Stomach (tissue), 9 donors: Measurements from ENCODE around the gene CPO. TPM values are rescaled to one million over a fixed set of nuclear protein-coding genes. Genes with fewer than 3 reads are reported as not detected.
"Not testable (repeated sequence)": the region's sequence is repeated elsewhere in the genome, so short reads cannot be mapped to it uniquely, and the experiment has no call there.

Source experiments
- DNase-seq, 2 donors: peaks; one replicate each; pipeline versions ENCODE4 v3.0.0 to v3.0.0-alpha.2; 2013 to 2019
- H3K27ac ChIP-seq, 5 donors: fragments of 200-600 bp in 4 of 5; sonication (generic) in 4 of 5; one replicate each; pipeline ENCODE4 v1.5.1; 2013 to 2019; ENCODE audit warnings: mild to moderate bottlenecking in 1 of 5, moderate library complexity in 1 of 5
- H3K27me3 ChIP-seq, 3 donors: fragments of 200-600 bp; sonication (generic); one replicate each; pipeline ENCODE4 v1.5.1; 2017 to 2019; ENCODE audit warnings: mixed run types in 1 of 3
- H3K36me3 ChIP-seq, 4 donors: fragments of 200-600 bp; sonication (generic); 1 replicate in 3 of 4; 2 replicates in 1 of 4; pipeline ENCODE4 v1.5.1; 2016 to 2019
- H3K4me1 ChIP-seq, 4 donors: fragments of 200-600 bp; sonication (generic); one replicate each; pipeline ENCODE4 v1.5.1; 2016 to 2019
- H3K4me3 ChIP-seq, 4 donors: fragments of 200-600 bp; sonication (generic) in 3 of 4; one replicate each; pipeline ENCODE4 v1.5.1; 2016 to 2019; ENCODE audit warnings: mild to moderate bottlenecking in 1 of 4
- H3K9me3 ChIP-seq, 4 donors: fragments of 200-600 bp; sonication (generic); one replicate each; pipeline ENCODE4 v1.5.1; 2016 to 2019
- CTCF ChIP-seq, 7 experiments: fragments of 450-650 bp in 4 of 7; fragments of 200-600 bp in 3 of 7; sonication (generic) in 3 of 7; IDR thresholded peaks; one replicate each; pipeline ENCODE4 v1.5.1; 2016 to 2019; ENCODE audit warnings: antibody characterized with exemption in 7 of 7, control low read depth in 2 of 7, mild to moderate bottlenecking in 1 of 7
- EP300 ChIP-seq: sonication (generic); formaldehyde crosslinking; IDR thresholded peaks from one replicate; pipeline ENCODE4 v1.6.1; 2017; ENCODE audit warnings: antibody characterized with exemption
- POLR2A ChIP-seq, 4 donors: fragments of 450-650 bp; IDR thresholded peaks; one replicate each; pipeline ENCODE4 v1.6.1; 2016; ENCODE audit warnings: antibody characterized with exemption in 4 of 4, control low read depth in 2 of 4, mild to moderate bottlenecking in 1 of 4, moderate library complexity in 1 of 4
- POLR2AphosphoS5 ChIP-seq, 3 donors: sonication (generic); formaldehyde crosslinking; IDR thresholded peaks; one replicate each; pipeline ENCODE4 v1.6.1; 2016; ENCODE audit warnings: antibody characterized with exemption in 3 of 3
- WGBS, 5 donors: extraction: QIAGEN DNeasy Blood & Tissue Kit in 3 of 5; methylation state at CpG; one replicate each; pipeline versions ENCODE4 v1.1.5 to v1.1.7; 2013 to 2018; 5-methylcytosine and 5-hydroxymethylcytosine counted together
- intact Hi-C: fragments of 100-400 bp; cut with DNase I; formaldehyde crosslinking; loops from one replicate; pipeline ENCODE4 v1.15.1; 2023; ENCODE audit warnings: low total_unique reads
- polyA plus RNA-seq, 3 donors: library from polyadenylated mRNA; stranded (reverse); fragments of 200-250 nt; gene quantifications; one replicate each; pipeline ENCODE4 v1.2.3, GENCODE V29; 2013
- total RNA-seq, 5 donors: library from RNA; depleted of rRNA; stranded (reverse); fragments of >200 nt; gene quantifications; one replicate each; pipeline versions ENCODE4 v1.1.0 to v1.2.3, GENCODE V29; 2014 to 2016
- donor health status: healthy with polysubstance abuse.
- donor health status: Bipolar disorder and iron deficiency.
- donor health status: healthy.

The CPO gene
- total and polyA plus RNA-seq, 8 donors: 0.33 to 0.37 TPM; not detected in 6

GRCh38 chr2:206937555-206937954 lies 1.8 kb upstream of the CPO start:
- DNase-seq: no peak
- Histone ChIP-seq H3K27me3 (no peaks in the 10 kb centered on the region), H3K4me3 (no peak overlapping the region), H3K9me3 (no peaks in the 10 kb centered on the region), H3K27ac (no peak overlapping the region), H3K4me1 (no peaks in the 10 kb centered on the region), H3K36me3 (no peaks in the 10 kb centered on the region)
- WGBS, 5 donors: 68 to 76% (median 71%) methylated on average over 6 of the region's 6 CpGs
- no peak for TF ChIP-seq CTCF (IDR thresholded peaks at IDR 0.05)
- TF ChIP-seq POLR2AphosphoS5 (IDR thresholded peaks at IDR 0.05): no peak
- no peak for TF ChIP-seq POLR2A (IDR thresholded peaks at IDR 0.05)
- no peak for TF ChIP-seq EP300
- intact Hi-C loops: no loop called here

- DNase-seq: no peak
Measured at GRCh38 chr2:206940546-206940945, 1.2 kb downstream of the CPO start.

DNA sequence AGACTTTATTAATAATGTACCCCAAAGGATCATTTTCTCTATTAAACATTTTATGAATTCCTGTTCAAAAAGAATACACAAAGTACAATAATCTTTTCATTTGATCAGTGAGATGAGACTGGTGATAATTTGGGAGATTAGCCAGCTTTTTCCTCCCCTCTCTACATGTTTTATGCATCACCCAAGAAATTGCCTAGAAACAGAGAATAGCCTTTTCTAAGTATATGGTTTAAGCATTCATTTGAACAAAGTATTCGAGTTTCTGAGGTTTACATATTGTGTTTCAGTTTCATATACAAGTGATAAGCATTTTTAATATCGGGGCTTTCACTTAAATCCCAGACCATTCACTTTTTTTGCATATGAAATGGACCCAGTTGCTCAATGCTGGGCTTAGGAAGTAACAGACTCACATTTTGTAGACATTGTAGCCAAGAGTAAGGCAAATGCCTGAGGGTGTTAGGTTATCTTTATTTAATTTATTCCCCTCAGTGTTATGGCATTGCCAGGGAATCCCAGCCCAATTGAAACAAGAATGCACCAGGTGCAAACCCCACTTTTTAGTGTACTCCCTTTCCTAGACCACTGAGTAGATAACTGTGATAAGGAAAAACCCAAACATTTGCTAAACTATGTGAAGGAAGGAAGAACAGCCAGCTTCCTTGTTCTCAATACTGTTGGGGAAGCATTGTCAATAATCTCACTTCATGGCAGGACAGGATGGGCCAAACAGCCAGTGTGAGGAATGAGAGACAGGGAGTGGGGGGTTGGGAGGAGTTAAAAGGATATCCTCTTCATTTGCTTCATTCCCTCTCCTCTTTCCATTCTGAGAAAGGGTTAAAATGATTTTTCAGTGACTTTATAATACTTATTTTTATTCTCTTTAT lies 3.5 kb downstream of the CPO start:
- H3K36me3 ChIP-seq: no peaks in the 10 kb centered on the region
- TF ChIP-seq POLR2AphosphoS5 (IDR thresholded peaks at IDR 0.05) (no peak), CTCF (IDR thresholded peaks at IDR 0.05) (no peak), POLR2A (IDR thresholded peaks at IDR 0.05) (no peak), EP300 (no peak)
- 45 to 57% (median 48%) methylated on average over 2 of the region's 2 CpGs for WGBS, 5 donors
- no peaks in the 10 kb centered on the region for H3K27me3 ChIP-seq
- no peaks in the 10 kb centered on the region for H3K4me1 ChIP-seq
- intact Hi-C loops: no loop called here
- no peak overlapping the region for H3K27ac ChIP-seq
- no peak for DNase-seq
- no peak overlapping the region for H3K4me3 ChIP-seq
- peaks cover 0 to 15% (median 0%) of the 10 kb centered on the region in 4 donors for H3K9me3 ChIP-seq

More at GRCh38 chr2:206940546-206940945, 1.2 kb downstream of the CPO start:
- no peaks in the 10 kb centered on the region for H3K36me3 ChIP-seq
- H3K4me1 ChIP-seq: no peaks in the 10 kb centered on the region
- H3K9me3 ChIP-seq: no peaks in the 10 kb centered on the region
- intact Hi-C loops: no loop called here
- no peaks in the 10 kb centered on the region for H3K27me3 ChIP-seq
- H3K27ac ChIP-seq: no peak overlapping the region
- H3K4me3 ChIP-seq: no peak overlapping the region
- TF ChIP-seq POLR2AphosphoS5 (IDR thresholded peaks at IDR 0.05): no peak
- no peak for TF ChIP-seq POLR2A (IDR thresholded peaks at IDR 0.05)
- no peak for TF ChIP-seq CTCF (IDR thresholded peaks at IDR 0.05)
- no peak for TF ChIP-seq EP300

DNA sequence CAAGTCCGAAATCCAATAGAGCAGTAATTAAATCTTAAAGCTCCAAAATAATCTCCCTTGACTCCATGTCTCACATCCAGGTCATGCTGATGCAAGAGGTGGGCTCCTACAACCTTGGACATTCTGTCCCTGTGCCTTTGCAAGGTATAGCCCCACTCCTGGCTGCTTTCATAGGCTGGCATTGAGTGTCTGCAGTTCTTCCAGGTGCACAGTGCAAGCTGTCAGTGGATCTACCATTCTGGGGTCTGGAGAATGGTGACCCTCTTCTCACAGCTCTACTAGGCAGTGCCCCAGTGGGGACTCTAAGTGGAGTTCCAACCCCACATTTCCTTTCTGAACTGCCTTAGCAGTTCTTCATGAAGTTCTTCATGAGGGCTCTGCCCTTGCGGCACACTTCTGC lies 14.1 kb downstream of the CPO start:
- H3K36me3 ChIP-seq, H3K27me3 ChIP-seq, DNase-seq, H3K4me1 ChIP-seq, H3K4me3 ChIP-seq, H3K27ac ChIP-seq, intact Hi-C loops: not testable (repeated sequence)
- H3K9me3 ChIP-seq: peaks cover 0 to 12% (median 11%) of the 10 kb centered on the region in 4 donors
- 88 to 98% (median 89%) methylated on average over 2 of the region's 2 CpGs for WGBS, 5 donors

GRCh38 chr2:206955253-206955652 lies 15.9 kb downstream of the CPO start:
- Histone ChIP-seq H3K4me3 (no peak overlapping the region), H3K9me3 (peaks cover 0 to 12% (median 11%) of the 10 kb centered on the region in 4 donors), H3K36me3 (no peaks in the 10 kb centered on the region), H3K27me3 (no peaks in the 10 kb centered on the region), H3K4me1 (no peaks in the 10 kb centered on the region), H3K27ac (no peak overlapping the region)
- intact Hi-C loops: no loop called here
- no peak for DNase-seq
- no peak for TF ChIP-seq EP300
- TF ChIP-seq POLR2AphosphoS5 (IDR thresholded peaks at IDR 0.05): peak in 1 of 3 donors; percentile 7
- no peak for TF ChIP-seq CTCF (IDR thresholded peaks at IDR 0.05)
- no peak for TF ChIP-seq POLR2A (IDR thresholded peaks at IDR 0.05)
